Measurements from ENCODE around the gene CLEC12A. TPM values are rescaled to one million over a fixed set of nuclear protein-coding genes. Genes with fewer than 3 reads are reported as not detected.

Gene CLEC12A
- total RNA-seq, 1 donor from 2014 or later: not detected

DNA sequence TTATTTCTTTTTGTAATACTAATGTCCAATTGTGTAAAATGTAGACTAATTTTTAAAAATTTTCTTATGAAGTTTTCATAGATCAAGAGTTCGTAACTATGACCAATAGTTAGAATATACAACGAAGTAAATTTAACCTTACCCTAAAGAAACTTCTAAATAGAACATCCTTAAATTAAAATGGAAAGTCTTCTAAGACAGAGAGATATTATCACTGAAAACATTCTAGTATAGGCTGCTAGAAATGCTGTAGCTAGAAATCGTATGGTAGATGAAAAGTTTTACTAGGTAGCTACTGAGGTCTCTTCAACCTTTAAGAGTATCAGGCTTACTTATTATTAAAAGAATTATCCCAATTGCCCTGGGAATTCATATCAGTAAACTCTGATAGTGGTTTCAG lies 40.0 kb upstream of the CLEC12A start:
- H3K9me3 Mint-ChIP-seq (ENCODE audit: unreplicated experiment): no peaks in the 10 kb centered on the region
- H3K27me3 Mint-ChIP-seq (ENCODE audit: unreplicated experiment): peaks cover 16% of the 10 kb centered on the region
- no peaks in the 10 kb centered on the region for H3K4me1 Mint-ChIP-seq (ENCODE audit: unreplicated experiment)
- DNase-seq (ENCODE audit: extremely low spot score, unreplicated experiment): no peak
- TF ChIP-seq, protein P1, sequence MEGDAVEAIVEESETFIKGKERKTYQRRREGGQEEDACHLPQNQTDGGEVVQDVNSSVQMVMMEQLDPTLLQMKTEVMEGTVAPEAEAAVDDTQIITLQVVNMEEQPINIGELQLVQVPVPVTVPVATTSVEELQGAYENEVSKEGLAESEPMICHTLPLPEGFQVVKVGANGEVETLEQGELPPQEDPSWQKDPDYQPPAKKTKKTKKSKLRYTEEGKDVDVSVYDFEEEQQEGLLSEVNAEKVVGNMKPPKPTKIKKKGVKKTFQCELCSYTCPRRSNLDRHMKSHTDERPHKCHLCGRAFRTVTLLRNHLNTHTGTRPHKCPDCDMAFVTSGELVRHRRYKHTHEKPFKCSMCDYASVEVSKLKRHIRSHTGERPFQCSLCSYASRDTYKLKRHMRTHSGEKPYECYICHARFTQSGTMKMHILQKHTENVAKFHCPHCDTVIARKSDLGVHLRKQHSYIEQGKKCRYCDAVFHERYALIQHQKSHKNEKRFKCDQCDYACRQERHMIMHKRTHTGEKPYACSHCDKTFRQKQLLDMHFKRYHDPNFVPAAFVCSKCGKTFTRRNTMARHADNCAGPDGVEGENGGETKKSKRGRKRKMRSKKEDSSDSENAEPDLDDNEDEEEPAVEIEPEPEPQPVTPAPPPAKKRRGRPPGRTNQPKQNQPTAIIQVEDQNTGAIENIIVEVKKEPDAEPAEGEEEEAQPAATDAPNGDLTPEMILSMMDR (IDR thresholded peaks at IDR 0.05): no peak
- H3K27ac Mint-ChIP-seq (ENCODE audit: unreplicated experiment): no peak overlapping the region
- H3K36me3 Mint-ChIP-seq (ENCODE audit: unreplicated experiment): no peaks in the 10 kb centered on the region
- no peak overlapping the region for H3K4me3 Mint-ChIP-seq (ENCODE audit: unreplicated experiment)

DNA sequence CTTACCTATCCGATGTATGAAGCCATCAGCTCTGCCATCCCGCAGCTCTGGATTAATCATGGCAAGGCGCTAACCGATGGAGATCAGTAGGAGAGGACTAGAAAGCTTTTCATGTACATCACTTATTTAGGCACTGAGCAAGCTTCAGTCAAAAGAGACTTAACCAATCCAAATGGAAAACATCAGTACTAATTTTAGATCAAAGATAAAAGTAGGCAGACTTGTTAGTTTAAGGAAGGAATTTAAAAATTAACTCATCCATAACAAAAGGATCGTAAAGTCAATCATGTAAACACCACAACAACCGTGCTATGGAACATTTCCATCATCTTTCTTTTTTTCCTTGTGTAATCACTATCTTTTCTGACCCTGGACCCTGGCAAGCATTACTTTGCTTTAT lies 38.9 kb upstream of the CLEC12A start, which contains the start of gene CLEC2A:
CLEC2A (minus strand) TSS at position 101 of the 400 bp plus-strand sequence; CDS start at position 60, 41 bp downstream.
- TF ChIP-seq, protein P1 (IDR thresholded peaks at IDR 0.05): no peak
- Mint-ChIP-seq H3K4me1 (ENCODE audit: unreplicated experiment) (no peaks in the 10 kb centered on the region), H3K4me3 (ENCODE audit: unreplicated experiment) (no peak within 1 kb of the TSS), H3K27me3 (ENCODE audit: unreplicated experiment) (peaks cover 16% of the 10 kb centered on the region), H3K9me3 (ENCODE audit: unreplicated experiment) (no peaks in the 10 kb centered on the region), H3K36me3 (ENCODE audit: unreplicated experiment) (no peaks in the 10 kb centered on the region), H3K27ac (ENCODE audit: unreplicated experiment) (no peak within 1 kb of the TSS)
- DNase-seq (ENCODE audit: extremely low spot score, unreplicated experiment): no peak

DNA sequence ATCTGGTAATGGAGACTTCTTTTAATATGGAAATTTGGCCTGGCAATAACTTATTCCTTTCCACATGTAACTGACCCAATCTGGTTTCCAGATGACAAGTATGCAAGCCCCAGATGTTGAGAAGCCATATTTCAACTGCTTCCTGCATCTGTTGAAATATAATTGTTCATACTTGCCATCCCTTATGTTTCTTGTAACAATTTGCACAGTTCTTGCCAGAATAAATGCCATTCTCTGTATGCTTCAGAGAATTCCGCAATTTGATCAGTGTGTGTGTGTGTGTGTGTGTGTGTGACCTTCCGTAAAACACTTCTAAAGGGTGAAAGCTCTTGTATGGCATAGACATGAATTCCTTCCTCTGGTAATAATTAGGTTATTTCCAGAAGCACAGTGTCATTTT lies 37.3 kb upstream of the CLEC12A start:
- no peak for DNase-seq (ENCODE audit: extremely low spot score, unreplicated experiment)
- no peaks in the 10 kb centered on the region for H3K36me3 Mint-ChIP-seq (ENCODE audit: unreplicated experiment)
- H3K9me3 Mint-ChIP-seq (ENCODE audit: unreplicated experiment): no peaks in the 10 kb centered on the region
- no peaks in the 10 kb centered on the region for H3K4me1 Mint-ChIP-seq (ENCODE audit: unreplicated experiment)
- peaks cover 9% of the 10 kb centered on the region for H3K27me3 Mint-ChIP-seq (ENCODE audit: unreplicated experiment)
- H3K27ac Mint-ChIP-seq (ENCODE audit: unreplicated experiment): no peak overlapping the region
- no peak overlapping the region for H3K4me3 Mint-ChIP-seq (ENCODE audit: unreplicated experiment)
- TF ChIP-seq, protein P1 (IDR thresholded peaks at IDR 0.05): no peak

DNA sequence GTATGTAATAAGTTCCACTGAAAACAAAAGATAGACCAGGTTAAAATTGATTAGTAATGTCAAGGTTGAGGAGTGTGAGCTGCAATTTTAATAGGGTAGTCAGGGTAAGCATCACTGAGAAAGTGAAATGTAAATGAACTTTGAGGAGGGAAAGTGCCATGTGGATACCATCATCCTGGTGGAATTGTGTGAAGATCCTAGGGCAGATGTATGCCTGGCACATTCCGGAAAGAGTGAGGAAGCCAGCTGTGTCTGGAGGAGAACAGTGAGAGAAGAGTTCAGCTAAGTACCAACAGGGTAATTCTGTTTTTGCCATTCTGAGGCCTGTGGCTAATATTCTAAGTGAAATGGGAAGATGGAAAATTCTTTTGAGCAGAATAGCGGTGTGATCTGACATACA lies 36.2 kb upstream of the CLEC12A start:
- H3K4me1 Mint-ChIP-seq (ENCODE audit: unreplicated experiment): no peaks in the 10 kb centered on the region
- H3K27me3 Mint-ChIP-seq (ENCODE audit: unreplicated experiment): peaks cover 13% of the 10 kb centered on the region
- no peak for DNase-seq (ENCODE audit: extremely low spot score, unreplicated experiment)
- H3K4me3 Mint-ChIP-seq (ENCODE audit: unreplicated experiment): no peak overlapping the region
- H3K36me3 Mint-ChIP-seq (ENCODE audit: unreplicated experiment): no peaks in the 10 kb centered on the region
- H3K9me3 Mint-ChIP-seq (ENCODE audit: unreplicated experiment): no peaks in the 10 kb centered on the region
- no peak overlapping the region for H3K27ac Mint-ChIP-seq (ENCODE audit: unreplicated experiment)
- TF ChIP-seq, protein P1 (IDR thresholded peaks at IDR 0.05): no peak

DNA sequence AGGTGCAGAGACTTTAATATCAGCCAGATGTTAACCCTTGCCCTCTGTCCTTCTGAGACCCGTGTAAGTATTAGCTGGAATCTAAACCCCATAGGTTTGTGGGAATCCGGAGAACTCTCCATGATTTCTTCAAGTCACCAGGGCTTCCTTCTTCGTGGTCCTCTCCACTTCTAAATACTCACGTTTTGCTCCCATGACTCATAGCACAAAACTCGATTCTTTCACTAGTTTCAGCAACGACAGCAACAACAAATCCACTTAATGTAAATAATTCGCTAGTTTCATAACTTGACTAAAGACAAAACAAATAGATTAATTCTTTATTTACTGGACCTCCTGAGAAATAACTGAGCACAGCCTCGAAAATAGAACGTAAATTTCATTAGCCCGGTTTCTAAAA lies 34.6 kb upstream of the CLEC12A start:
- Mint-ChIP-seq H3K36me3 (ENCODE audit: unreplicated experiment) (no peaks in the 10 kb centered on the region), H3K4me1 (ENCODE audit: unreplicated experiment) (no peaks in the 10 kb centered on the region), H3K27me3 (ENCODE audit: unreplicated experiment) (peaks cover 14% of the 10 kb centered on the region), H3K27ac (ENCODE audit: unreplicated experiment) (no peak overlapping the region), H3K4me3 (ENCODE audit: unreplicated experiment) (no peak overlapping the region), H3K9me3 (ENCODE audit: unreplicated experiment) (no peaks in the 10 kb centered on the region)
- DNase-seq (ENCODE audit: extremely low spot score, unreplicated experiment): no peak
- TF ChIP-seq, protein P1 (IDR thresholded peaks at IDR 0.05): no peak
